H9 (cell line): ENCODE results near the gene ADAMTSL3. TPM values are rescaled to one million over a fixed set of nuclear protein-coding genes. Genes with fewer than 3 reads are reported as not detected.

Source experiments
- DNase-seq: peaks from one replicate; pipeline ENCODE4 v3.0.0-alpha.2; 2017
- H2AFZ ChIP-seq: one replicate; pipeline ENCODE4 v1.6.1; 2013; ENCODE audit warnings: mild to moderate bottlenecking, low read length, control low read depth, moderate library complexity
- H2AK5ac ChIP-seq: 2 replicates; pipeline ENCODE4 v1.6.1; 2013; ENCODE audit warnings: low read length, control low read depth, mixed read lengths; ENCODE audit not compliant: insufficient read length
- H2BK120ac ChIP-seq: one replicate; pipeline ENCODE4 v1.6.1; 2013; ENCODE audit warnings: low read depth, mild to moderate bottlenecking, low read length, control low read depth, inconsistent platforms; ENCODE audit not compliant: poor library complexity, severe bottlenecking
- H2BK12ac ChIP-seq: 2 replicates; pipeline ENCODE4 v1.6.1; 2013; ENCODE audit warnings: low read length, control low read depth, mixed read lengths, low read depth; ENCODE audit not compliant: insufficient read length
- H2BK15ac ChIP-seq: 2 replicates; pipeline ENCODE4 v1.6.1; 2013; ENCODE audit warnings: low read depth, low read length, control low read depth
- H2BK20ac ChIP-seq: one replicate; pipeline ENCODE4 v1.6.1; 2013; ENCODE audit warnings: low read depth, mild to moderate bottlenecking, low read length, control low read depth, inconsistent platforms; ENCODE audit not compliant: poor library complexity, severe bottlenecking
- H2BK5ac ChIP-seq: 2 replicates; pipeline ENCODE4 v1.6.1; 2013; ENCODE audit warnings: low read length, control low read depth, mixed read lengths; ENCODE audit not compliant: insufficient read length
- H3K14ac ChIP-seq: 2 replicates; pipeline ENCODE4 v1.6.1; 2013; ENCODE audit warnings: low read length, control low read depth; ENCODE audit not compliant: insufficient read depth
- H3K18ac ChIP-seq: 2 replicates; pipeline ENCODE4 v1.6.1; 2013; ENCODE audit warnings: low read depth, mild to moderate bottlenecking, mixed read lengths, low read length, control low read depth; ENCODE audit not compliant: insufficient read length
- H3K23ac ChIP-seq: 2 replicates; pipeline ENCODE4 v1.6.1; 2013; ENCODE audit warnings: low read length, control low read depth, mixed read lengths, low read depth; ENCODE audit not compliant: insufficient read length
- H3K23me2 ChIP-seq: 2 replicates; pipeline ENCODE4 v1.6.1; 2013; ENCODE audit warnings: low read depth, mild to moderate bottlenecking, mixed read lengths, low read length, control low read depth; ENCODE audit not compliant: insufficient read length, poor library complexity, severe bottlenecking
- H3K27ac ChIP-seq: 2 replicates; pipeline ENCODE4 v1.5.1; 2013; ENCODE audit warnings: low read length, control low read depth, mixed read lengths, low read depth; ENCODE audit not compliant: insufficient read length
- H3K27me3 ChIP-seq: 2 replicates; pipeline ENCODE4 v1.6.1; 2013; ENCODE audit warnings: low read length, control low read depth, inconsistent platforms; ENCODE audit not compliant: insufficient read depth
- H3K4ac ChIP-seq: 2 replicates; pipeline ENCODE4 v1.6.1; 2013; ENCODE audit warnings: low read depth, mild to moderate bottlenecking, control low read depth, inconsistent platforms, low read length, moderate library complexity
- H3K4me1 ChIP-seq: 2 replicates; pipeline ENCODE4 v1.6.1; 2013; ENCODE audit warnings: low read length, control low read depth, inconsistent platforms; ENCODE audit not compliant: insufficient read depth
- H3K4me2 ChIP-seq: 2 replicates; pipeline ENCODE4 v1.6.1; 2013; ENCODE audit warnings: low read length, control low read depth, mixed read lengths; ENCODE audit not compliant: insufficient read length, insufficient read depth
- H3K56ac ChIP-seq: 2 replicates; pipeline ENCODE4 v1.6.1; 2013; ENCODE audit warnings: low read depth, mild to moderate bottlenecking, mixed read lengths, low read length, control low read depth; ENCODE audit not compliant: insufficient read length
- H3K79me1 ChIP-seq: 2 replicates; pipeline ENCODE4 v1.6.1; 2013; ENCODE audit warnings: low read depth, mild to moderate bottlenecking, moderate library complexity, low read length, control low read depth, inconsistent platforms; ENCODE audit not compliant: insufficient read depth, poor library complexity, severe bottlenecking
- H3K79me2 ChIP-seq: 2 replicates; pipeline ENCODE4 v1.6.1; 2013; ENCODE audit warnings: low read length, control low read depth, inconsistent platforms; ENCODE audit not compliant: insufficient read depth
- H3K9ac ChIP-seq: 2 replicates; pipeline ENCODE4 v1.6.1; 2013; ENCODE audit warnings: low read length, control low read depth, mixed read lengths; ENCODE audit not compliant: insufficient read length; ENCODE audit errors: extremely low read depth
- H3K9me3 ChIP-seq: one replicate; pipeline ENCODE4 v1.6.1; 2013; ENCODE audit warnings: low read depth, low read length, inconsistent platforms; ENCODE audit not compliant: control insufficient read depth
- H3T11ph ChIP-seq: one replicate; pipeline ENCODE4 v1.6.1; 2013; ENCODE audit warnings: mild to moderate bottlenecking, low read length, control low read depth, inconsistent platforms
- H4K20me1 ChIP-seq: one replicate; pipeline ENCODE4 v1.6.1; 2013; ENCODE audit not compliant: control insufficient read depth, insufficient read length, insufficient read depth
- H4K5ac ChIP-seq: 2 replicates; pipeline ENCODE4 v1.6.1; 2013; ENCODE audit warnings: low read depth, mild to moderate bottlenecking, mixed read lengths, low read length, control low read depth; ENCODE audit not compliant: insufficient read length
- H4K8ac ChIP-seq: replicated peaks from 2 replicates; pipeline ENCODE4 v1.6.1; 2013; ENCODE audit warnings: low read length, control low read depth, mixed read lengths, low read depth; ENCODE audit not compliant: insufficient read length
- H4K91ac ChIP-seq: 2 replicates; pipeline ENCODE4 v1.6.1; 2013; ENCODE audit warnings: low read depth, mild to moderate bottlenecking, moderate library complexity, mixed read lengths, low read length, control low read depth; ENCODE audit not compliant: insufficient read length
- H3K27ac Mint-ChIP-seq, 3 experiments: 2 replicates in 2 of 3; 3 replicates in 1 of 3; pipeline ENCODE4 v1.8.0; 2020 to 2021; ENCODE audit warnings: mixed read lengths in 3 of 3, mild to moderate bottlenecking in 1 of 3, moderate library complexity in 1 of 3
- H3K27me3 Mint-ChIP-seq: 2 replicates; pipeline ENCODE4 v1.8.0; 2021; ENCODE audit warnings: low read depth, mild to moderate bottlenecking, moderate library complexity, mixed read lengths
- H3K36me3 Mint-ChIP-seq, 3 experiments: 2 replicates in 2 of 3; 3 replicates in 1 of 3; pipeline ENCODE4 v1.8.0; 2020 to 2021; ENCODE audit warnings: low read depth in 3 of 3, mixed read lengths in 3 of 3; ENCODE audit not compliant: insufficient read depth in 1 of 3
- H3K4me1 Mint-ChIP-seq, 2 experiments: 2 replicates each; pipeline ENCODE4 v1.8.0; 2020; ENCODE audit warnings: mixed read lengths in 2 of 2
- H3K4me3 Mint-ChIP-seq, 2 experiments: 2 replicates in 1 of 2; 3 replicates in 1 of 2; pipeline ENCODE4 v1.8.0; 2020 to 2021; ENCODE audit warnings: mild to moderate bottlenecking in 2 of 2, mixed read lengths in 2 of 2, moderate library complexity in 1 of 2
- H3K9me3 Mint-ChIP-seq, 2 experiments: 2 replicates in 1 of 2; 3 replicates in 1 of 2; pipeline ENCODE4 v1.8.0; 2020; ENCODE audit warnings: mild to moderate bottlenecking in 2 of 2, mixed read lengths in 2 of 2, moderate library complexity in 1 of 2
- CTCF ChIP-seq: fragments of 200-600 bp; sonication (generic); conservative IDR thresholded peaks from 3 replicates; pipeline ENCODE4 v1.8.0; 2021; ENCODE audit warnings: antibody characterized with exemption, mild to moderate bottlenecking
- WGBS: extraction: QIAGEN DNeasy Blood & Tissue Kit; methylation state at CpG from one replicate; pipeline ENCODE4 v1.1.7; 2013; ENCODE audit warnings: missing lambda C conversion rate, low lambda C conversion rate, mixed read lengths; ENCODE audit not compliant: insufficient read length; ENCODE audit errors: extremely low coverage; 5-methylcytosine and 5-hydroxymethylcytosine counted together
- total RNA-seq: library from RNA; stranded (reverse); gene quantifications from 2 replicates; pipeline ENCODE4 v1.2.1, GENCODE V29; 2021

ADAMTSL3 gene
- total RNA-seq, 1 experiment from 2014 or later, result 0.39 TPM

DNA sequence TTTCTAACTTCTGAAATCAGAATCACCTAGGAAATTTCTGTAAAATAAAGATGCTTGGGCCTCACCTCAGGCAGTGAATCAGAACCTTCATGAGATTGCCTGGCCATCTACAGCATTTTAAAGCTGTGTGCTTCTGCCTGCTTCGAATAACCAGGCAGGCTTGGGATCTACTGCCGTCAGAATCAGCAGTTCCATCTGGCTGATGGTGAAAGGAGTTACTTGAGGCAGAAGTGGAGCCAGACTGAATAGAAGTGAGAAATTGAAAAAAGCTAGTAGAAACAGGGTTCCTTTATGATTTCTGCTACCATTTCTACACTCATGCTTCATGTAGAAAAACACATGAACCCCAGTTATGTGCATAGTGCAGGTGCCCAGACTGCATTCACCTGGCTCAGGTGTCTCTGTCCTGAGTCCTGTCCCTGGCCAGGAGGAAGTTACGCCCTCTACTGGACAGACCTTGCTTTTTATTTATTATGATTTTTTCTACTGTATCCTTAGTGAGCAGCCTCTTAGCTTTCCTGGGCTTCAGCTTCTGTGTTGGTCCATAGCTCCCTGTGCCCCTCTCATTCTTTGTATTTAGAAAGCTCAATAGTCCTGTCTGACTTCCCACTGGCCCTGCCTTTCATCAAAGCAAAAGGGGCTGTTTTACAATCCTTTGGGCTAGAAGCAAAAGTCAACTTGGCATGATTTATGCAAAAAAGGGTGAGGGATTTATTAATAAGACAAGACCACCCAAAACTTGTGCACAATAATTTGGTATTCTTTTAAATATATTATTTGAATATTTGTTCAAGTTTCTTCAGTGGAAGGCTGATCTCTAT, 380.9 kb downstream of the ADAMTSL3 start:
- Histone ChIP-seq H3K27me3 (no peaks in the 10 kb centered on the region), H3K4me2 (no peak overlapping the region), H3K14ac (no peak overlapping the region), H3K79me2 (no peaks in the 10 kb centered on the region), H3K4ac (no peak overlapping the region), H3K4me1 (no peaks in the 10 kb centered on the region), H4K91ac (no peak overlapping the region), H4K20me1 (no peaks in the 10 kb centered on the region), H3K79me1 (no peaks in the 10 kb centered on the region), H2BK12ac (no peak overlapping the region), H2BK15ac (no peak overlapping the region), H3K9ac (no peak overlapping the region), H3K18ac (no peak overlapping the region), H2AK5ac (no peak overlapping the region), H3K23ac (no peak overlapping the region), H3K56ac (no peak overlapping the region), H4K8ac (no peak overlapping the region), H2BK5ac (no peak overlapping the region), H2BK120ac (no peak overlapping the region), H3K27ac (no peak overlapping the region), H3K9me3 (no peaks in the 10 kb centered on the region), H2BK20ac (no peak overlapping the region), H3T11ph (no peak overlapping the region), H2AFZ (no peak overlapping the region), H3K23me2 (no peaks in the 10 kb centered on the region), H4K5ac (no peak overlapping the region)
- H3K4me3 Mint-ChIP-seq, result no peak overlapping the region
- no peaks in the 10 kb centered on the region for H3K9me3 Mint-ChIP-seq
- DNase-seq, result peak; percentile 45
- H3K27me3 Mint-ChIP-seq, result peaks cover 10% of the 10 kb centered on the region
- no peaks in the 10 kb centered on the region for H3K36me3 Mint-ChIP-seq
- TF ChIP-seq CTCF, result peak; percentile 64; the same call in 2 of the 3 replicates
- no peak overlapping the region for H3K27ac Mint-ChIP-seq
- no CpG with 5 or more reads among the region's 3 CpGs for WGBS
- peaks cover 0 to 2% of the 10 kb centered on the region in 2 experiments; a peak in 1 of 4 replicates for H3K4me1 Mint-ChIP-seq
